Measurements from ENCODE around the gene COL15A1. TPM values are rescaled to one million over a fixed set of nuclear protein-coding genes. Genes with fewer than 3 reads are reported as not detected.

The COL15A1 gene
- total and polyA plus RNA-seq, 8 donors = 10.7 to 173 (median 27.8) TPM

GRCh38 chr9:99044827-99045226 is 101.1 kb downstream of the COL15A1 start:
- peaks cover 0 to 5% (median 0%) of the 10 kb centered on the region in 3 donors for H3K27me3 ChIP-seq
- H3K36me3 ChIP-seq = peaks cover 0 to 40% (median 24%) of the 10 kb centered on the region in 4 donors
- TF ChIP-seq POLR2AphosphoS5 (IDR thresholded peaks at IDR 0.05) = no peak
- H3K4me1 ChIP-seq = peaks cover 0 to 22% (median 7%) of the 10 kb centered on the region in 4 donors
- no peak for DNase-seq
- peaks cover 0 to 10% (median 3%) of the 10 kb centered on the region in 4 donors for H3K9me3 ChIP-seq
- intact Hi-C loops (cut with DNase I; ENCODE audit: low total_unique reads) = no loop called here
- H3K27ac ChIP-seq = peak overlapping the region in 1 of 5 donors; percentile 81
- 78 to 91% (median 82%) methylated on average over 4 of the region's 4 CpGs for WGBS, 5 donors
- no peak overlapping the region for H3K4me3 ChIP-seq

- TF ChIP-seq POLR2AphosphoS5 (IDR thresholded peaks at IDR 0.05) (no peak), CTCF (IDR thresholded peaks at IDR 0.05) (no peak), POLR2A (IDR thresholded peaks at IDR 0.05) (no peak)
- Histone ChIP-seq H3K4me3 (no peak overlapping the region), H3K27me3 (peaks cover 0 to 5% (median 0%) of the 10 kb centered on the region in 3 donors), H3K4me1 (peaks cover 0 to 14% (median 2%) of the 10 kb centered on the region in 4 donors), H3K9me3 (peaks cover 0 to 10% (median 3%) of the 10 kb centered on the region in 4 donors), H3K27ac (peak overlapping the region in 3 of 5 donors; percentile 48 to 81 (median 67)), H3K36me3 (peaks cover 0 to 53% (median 29%) of the 10 kb centered on the region in 4 donors)
- 87 to 96% (median 93%) methylated on average over 3 of the region's 3 CpGs for WGBS, 5 donors
- intact Hi-C loops (cut with DNase I; ENCODE audit: low total_unique reads) = no loop called here
- DNase-seq = no peak
Measured at GRCh38 chr9:99046068-99046467, 102.4 kb downstream of the COL15A1 start.

- H3K4me1 ChIP-seq = peaks cover 0 to 14% (median 2%) of the 10 kb centered on the region in 4 donors
- no peak for DNase-seq
- peaks cover 0 to 5% (median 0%) of the 10 kb centered on the region in 3 donors for H3K27me3 ChIP-seq
- TF ChIP-seq EP300 (IDR thresholded peaks at IDR 0.05) (peak; percentile 90), POLR2A (IDR thresholded peaks at IDR 0.05) (no peak), POLR2AphosphoS5 (IDR thresholded peaks at IDR 0.05) (peak; percentile 45 to 84 (median 53)), CTCF (IDR thresholded peaks at IDR 0.05) (no peak)
- intact Hi-C loops (cut with DNase I; ENCODE audit: low total_unique reads) = no loop called here
- 84 to 92% (median 87%) methylated on average over 5 of the region's 5 CpGs for WGBS, 5 donors
- H3K27ac ChIP-seq = peak overlapping the region in 3 of 5 donors; percentile 48 to 81 (median 67)
- H3K9me3 ChIP-seq = peaks cover 0 to 10% (median 3%) of the 10 kb centered on the region in 4 donors
- H3K4me3 ChIP-seq = no peak overlapping the region
- peaks cover 0 to 54% (median 29%) of the 10 kb centered on the region in 4 donors for H3K36me3 ChIP-seq
Measured at GRCh38 chr9:99046542-99047071, 102.9 kb downstream of the COL15A1 start.

- Histone ChIP-seq H3K4me1 (peaks cover 0 to 24% (median 6%) of the 10 kb centered on the region in 4 donors), H3K4me3 (no peak overlapping the region), H3K36me3 (peaks cover 0 to 56% (median 30%) of the 10 kb centered on the region in 4 donors), H3K27ac (peak overlapping the region in 1 of 5 donors; percentile 49), H3K27me3 (no peaks in the 10 kb centered on the region), H3K9me3 (peaks cover 0 to 10% (median 3%) of the 10 kb centered on the region in 4 donors)
- 69 to 84% (median 78%) methylated on average over 1 of the region's 1 CpG for WGBS, 5 donors
- no peak for TF ChIP-seq CTCF (IDR thresholded peaks at IDR 0.05)
- TF ChIP-seq POLR2A (IDR thresholded peaks at IDR 0.05) = no peak
- intact Hi-C loops (cut with DNase I; ENCODE audit: low total_unique reads) = no loop called here
- no peak for DNase-seq
Measured at GRCh38 chr9:99049228-99049627, 105.5 kb downstream of the COL15A1 start.

GRCh38 chr9:99049641-99050040 is 105.9 kb downstream of the COL15A1 start:
- Histone ChIP-seq H3K4me1 (peaks cover 0 to 24% (median 6%) of the 10 kb centered on the region in 4 donors), H3K9me3 (peaks cover 0 to 6% (median under 1%) of the 10 kb centered on the region in 4 donors), H3K36me3 (peaks cover 0 to 53% (median 28%) of the 10 kb centered on the region in 4 donors), H3K27ac (peak overlapping the region in 1 of 5 donors; percentile 49), H3K4me3 (no peak overlapping the region), H3K27me3 (no peaks in the 10 kb centered on the region)
- intact Hi-C loops (cut with DNase I; ENCODE audit: low total_unique reads) = no loop called here
- no peak for TF ChIP-seq POLR2AphosphoS5 (IDR thresholded peaks at IDR 0.05)
- no peak for TF ChIP-seq CTCF (IDR thresholded peaks at IDR 0.05)
- TF ChIP-seq EP300 (IDR thresholded peaks at IDR 0.05) = no peak
- TF ChIP-seq POLR2A (IDR thresholded peaks at IDR 0.05) = no peak
- 75 to 89% (median 83%) methylated on average over 4 of the region's 4 CpGs for WGBS, 5 donors
- no peak for DNase-seq

Data from stomach (tissue), 9 donors.